Activated CD4-positive, alpha-beta memory T cell treated with anti-CD3 and anti-CD28 coated beads for 36 hours (primary cell): Measurements from ENCODE around the gene PCDHGA11. TPM values are rescaled to one million over a fixed set of nuclear protein-coding genes. Genes with fewer than 3 reads are reported as not detected.
"Not testable (repeated sequence)": the region's sequence is repeated elsewhere in the genome, so short reads cannot be mapped to it uniquely, and the experiment has no call there.

Experiments used
- CTCF ChIA-PET: fragments of 350-600 bp; sonication (Branson Sonifier 250); formaldehyde crosslinking; loops from one replicate; lab custom pipeline; 2021; ENCODE audit warnings: antibody characterized with exemption, inconsistent platforms; lab: Charles Lee
- POLR2A ChIA-PET: fragments of 350-600 bp; sonication (Branson Sonifier 250); formaldehyde crosslinking; loops from one replicate; lab custom pipeline; 2021; ENCODE audit warnings: antibody characterized with exemption; lab: Charles Lee
- DNase-seq: peaks from one replicate; pipeline ENCODE4 v3.0.0-alpha.2; 2020
- H3K27ac Mint-ChIP-seq: one replicate; pipeline ENCODE4 v1.8.0; 2021; ENCODE audit warnings: mixed read lengths
- H3K27me3 Mint-ChIP-seq: one replicate; pipeline ENCODE4 v1.8.0; 2021; ENCODE audit warnings: mixed read lengths
- H3K36me3 Mint-ChIP-seq: one replicate; pipeline ENCODE4 v1.8.0; 2021; ENCODE audit warnings: mixed read lengths
- H3K4me1 Mint-ChIP-seq: one replicate; pipeline ENCODE4 v1.8.0; 2021; ENCODE audit warnings: low read depth, mixed read lengths
- H3K4me3 Mint-ChIP-seq: one replicate; pipeline ENCODE4 v1.8.0; 2021; ENCODE audit warnings: mild to moderate bottlenecking, mixed read lengths
- H3K9me3 Mint-ChIP-seq: one replicate; pipeline ENCODE4 v1.8.0; 2021; ENCODE audit warnings: mixed read lengths
- intact Hi-C: fragments of 100-400 bp; cut with micrococcal nuclease; formaldehyde crosslinking; loops from one replicate; pipeline ENCODE4 v1.15.1; 2023
- total RNA-seq, 2 experiments: library from RNA; stranded (reverse); gene quantifications; one replicate each; pipeline ENCODE4 v1.2.3, GENCODE V29; 2021

PCDHGA11 gene
- total RNA-seq, 2 experiments from 2014 or later = 0.05 TPM; not detected in 1

DNA sequence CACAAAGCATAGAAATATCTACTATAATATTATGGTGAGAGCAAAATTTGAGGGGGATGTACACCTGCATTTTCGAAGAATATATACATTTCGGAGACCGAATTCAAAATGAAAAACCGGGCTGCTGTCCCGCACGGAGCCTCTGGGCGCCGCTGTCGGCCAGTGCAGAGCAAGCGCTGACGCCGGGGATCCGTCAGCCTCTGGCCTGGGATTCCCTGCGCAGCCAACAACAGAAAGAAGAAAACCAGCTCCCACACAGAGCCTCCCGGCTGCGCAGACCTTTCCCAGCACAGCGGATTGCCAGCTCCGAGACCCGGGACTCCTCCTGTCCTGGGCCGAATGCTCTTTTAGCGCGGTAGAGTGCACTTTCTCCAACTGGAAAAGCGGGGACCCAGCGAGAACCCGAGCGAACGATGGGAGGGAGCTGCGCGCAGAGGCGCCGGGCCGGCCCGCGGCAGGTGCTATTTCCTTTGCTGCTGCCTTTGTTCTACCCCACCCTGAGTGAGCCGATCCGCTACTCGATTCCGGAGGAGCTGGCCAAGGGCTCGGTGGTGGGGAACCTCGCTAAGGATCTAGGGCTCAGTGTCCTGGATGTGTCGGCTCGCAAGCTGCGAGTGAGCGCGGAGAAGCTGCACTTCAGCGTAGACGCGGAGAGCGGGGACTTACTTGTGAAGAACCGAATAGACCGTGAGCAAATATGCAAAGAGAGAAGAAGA, 12.9 kb upstream of the PCDHGA11 start, which contains the start of gene PCDHGB6:
PCDHGB6 (plus strand) TSS at position 232 of the 716 bp plus-strand sequence; CDS start at position 414, 182 bp downstream.
- H3K4me1 Mint-ChIP-seq, H3K27ac Mint-ChIP-seq, POLR2A ChIA-PET, intact Hi-C loops: not testable (repeated sequence)
- CTCF ChIA-PET = interaction anchor here (0.7 to 1.4 kb wide), 6 partner anchors 34 to 156 kb away, joined by 3 to 6 read pairs (median 4); partner anchors contain the start of gene PCDHGA6
- H3K4me3 Mint-ChIP-seq = peak within 1 kb of the TSS; percentile 34
- peaks cover 28% of the 10 kb centered on the region for H3K9me3 Mint-ChIP-seq
- peak; percentile 53 for DNase-seq
- peaks cover 22% of the 10 kb centered on the region for H3K36me3 Mint-ChIP-seq
- peaks cover 60% of the 10 kb centered on the region for H3K27me3 Mint-ChIP-seq

- DNase-seq = no peak
- intact Hi-C loops = loop anchor here (5.0 to 10.0 kb wide), 2 partner anchors 45 to 103 kb away; partner anchors contain the start of gene PCDHGA5
- peaks cover 59% of the 10 kb centered on the region for H3K27me3 Mint-ChIP-seq
- peaks cover 15% of the 10 kb centered on the region for H3K4me1 Mint-ChIP-seq
- H3K36me3 Mint-ChIP-seq = peaks cover 18% of the 10 kb centered on the region
- ChIA-PET POLR2A (no interaction called here), CTCF (no interaction called here)
- H3K4me3 Mint-ChIP-seq = no peak overlapping the region
- peaks cover 27% of the 10 kb centered on the region for H3K9me3 Mint-ChIP-seq
- no peak overlapping the region for H3K27ac Mint-ChIP-seq
Observed at GRCh38 chr5:141409598-141410306, 11.1 kb upstream of the PCDHGA11 start.

DNA sequence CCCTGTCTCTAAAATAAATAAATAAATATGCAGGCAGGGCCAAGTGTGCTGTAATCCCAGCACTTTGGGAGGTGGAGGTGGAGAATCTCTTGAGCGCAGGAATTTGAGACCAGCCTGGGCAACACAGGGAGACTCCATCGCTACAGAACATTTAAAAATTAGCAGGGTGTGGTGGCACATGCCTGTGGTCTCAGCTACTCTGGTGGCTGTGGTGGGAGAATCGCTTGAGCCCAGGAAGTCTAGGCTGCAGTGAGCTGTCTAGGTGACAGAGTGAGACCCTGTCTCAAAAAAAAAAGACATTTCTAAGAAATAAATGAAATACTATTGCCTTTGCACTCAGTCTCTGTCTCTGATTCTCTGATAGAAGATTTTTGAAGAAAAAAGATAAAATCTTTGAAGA, 9.3 kb upstream of the PCDHGA11 start:
- Mint-ChIP-seq H3K9me3 (peaks cover 25% of the 10 kb centered on the region), H3K27ac (no peak overlapping the region), H3K4me1 (peaks cover 18% of the 10 kb centered on the region), H3K36me3 (peaks cover 19% of the 10 kb centered on the region), H3K27me3 (peaks cover 61% of the 10 kb centered on the region), H3K4me3 (no peak overlapping the region)
- ChIA-PET POLR2A (no interaction called here), CTCF (interaction anchor here (2.4 to 3.2 kb wide), 3 partner anchors 91 to 152 kb away, joined by 10 to 29 read pairs (median 23); partner anchors contain the start of gene TAF7)
- DNase-seq = no peak
- intact Hi-C loops = loop anchor here (5.0 to 10.0 kb wide), 2 partner anchors 47 to 101 kb away; partner anchors contain the start of gene PCDHGA5

DNA sequence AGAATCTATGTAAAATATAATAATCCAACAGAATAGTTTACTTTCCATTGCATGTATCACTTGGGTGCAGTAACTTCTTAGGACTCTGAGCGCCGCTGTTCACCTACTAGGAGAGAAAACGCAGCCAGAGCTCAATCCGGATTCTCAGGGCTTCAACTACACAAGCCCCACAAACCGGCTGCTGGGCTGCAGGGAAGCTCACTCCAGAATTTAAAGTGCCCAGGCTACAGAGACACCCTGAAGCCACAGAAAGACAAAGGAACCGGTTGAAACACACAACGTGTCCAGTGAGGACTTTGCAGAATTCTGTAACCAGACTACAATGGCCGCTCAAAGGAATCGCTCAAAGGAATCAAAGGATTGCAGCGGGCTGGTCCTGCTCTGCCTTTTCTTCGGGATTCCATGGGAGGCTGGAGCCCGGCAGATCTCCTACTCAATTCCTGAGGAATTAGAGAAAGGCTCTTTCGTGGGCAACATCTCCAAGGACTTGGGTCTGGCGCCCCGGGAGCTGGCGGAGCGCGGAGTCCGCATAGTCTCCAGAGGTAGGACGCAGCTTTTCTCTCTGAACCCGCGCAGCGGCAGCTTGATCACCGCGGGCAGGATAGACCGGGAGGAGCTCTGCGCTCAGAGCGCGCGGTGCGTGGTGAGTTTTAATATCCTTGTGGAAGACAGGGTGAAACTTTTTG, 7.9 kb upstream of the PCDHGA11 start, which contains the start of gene PCDHGA10:
PCDHGA10 (plus strand) TSS at position 134 of the 686 bp plus-strand sequence; CDS start at position 323, 189 bp downstream.
- ChIA-PET POLR2A (no interaction called here), CTCF (interaction anchor here (0.6 to 3.3 kb wide), 32 partner anchors 8 to 236 kb away, joined by 3 to 59 read pairs (median 4); partner anchors contain the start of genes PCDHB10, PCDHB8, PCDHGA11 and PCDHGA12)
- intact Hi-C loops = loop anchor here (2.0 to 10.0 kb wide), 4 partner anchors 48 to 146 kb away; partner anchors contain the start of gene PCDHGA5
- Mint-ChIP-seq H3K4me3 (peak within 1 kb of the TSS; percentile 66), H3K4me1 (peaks cover 18% of the 10 kb centered on the region), H3K9me3 (peaks cover 23% of the 10 kb centered on the region), H3K27ac (no peak within 1 kb of the TSS), H3K36me3 (peaks cover 25% of the 10 kb centered on the region), H3K27me3 (peaks cover 61% of the 10 kb centered on the region)
- peak; percentile 69 for DNase-seq

DNA sequence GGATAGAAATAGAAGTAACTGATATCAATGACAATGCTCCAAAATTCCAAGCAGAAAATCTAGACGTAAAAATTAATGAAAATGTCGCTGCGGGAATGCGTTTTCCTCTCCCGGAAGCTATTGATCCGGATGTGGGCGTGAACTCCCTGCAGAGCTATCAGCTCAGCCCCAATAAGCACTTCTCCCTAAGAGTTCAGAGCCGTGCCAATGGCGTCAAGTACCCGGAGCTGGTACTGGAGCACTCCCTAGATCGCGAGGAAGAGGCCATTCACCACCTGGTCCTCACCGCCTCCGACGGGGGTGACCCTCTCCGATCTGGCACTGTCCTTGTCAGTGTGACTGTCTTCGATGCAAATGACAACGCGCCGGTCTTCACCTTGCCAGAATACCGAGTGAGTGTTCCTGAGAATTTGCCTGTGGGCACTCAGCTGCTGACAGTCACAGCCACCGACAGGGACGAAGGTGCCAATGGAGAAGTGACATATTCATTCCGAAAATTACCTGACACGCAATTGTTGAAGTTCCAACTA, 7.2 kb upstream of the PCDHGA11 start:
- Mint-ChIP-seq H3K4me3 (peak overlapping the region; percentile 66), H3K4me1 (peaks cover 15% of the 10 kb centered on the region), H3K9me3 (peaks cover 27% of the 10 kb centered on the region), H3K27me3 (peaks cover 62% of the 10 kb centered on the region), H3K27ac (no peak overlapping the region), H3K36me3 (peaks cover 28% of the 10 kb centered on the region)
- CTCF ChIA-PET = interaction anchor here (0.6 to 3.3 kb wide), 28 partner anchors 8 to 221 kb away, joined by 3 to 59 read pairs (median 5); partner anchors contain the start of genes PCDHB10, PCDHGA11, PCDHGA12 and PCDHGA6
- intact Hi-C loops = loop anchor here (2.0 to 10.0 kb wide), 4 partner anchors 49 to 145 kb away; partner anchors contain the start of gene PCDHGA5
- no peak for DNase-seq
- POLR2A ChIA-PET = no interaction called here

GRCh38 chr5:141414548-141415274, 6.1 kb upstream of the PCDHGA11 start:
- H3K27ac Mint-ChIP-seq, DNase-seq, POLR2A ChIA-PET, H3K4me3 Mint-ChIP-seq: not testable (repeated sequence)
- intact Hi-C loops = loop anchor here (5.0 to 10.0 kb wide), 2 partner anchors 50 to 98 kb away; partner anchors contain the start of gene PCDHGA5
- H3K4me1 Mint-ChIP-seq = peaks cover 15% of the 10 kb centered on the region
- H3K36me3 Mint-ChIP-seq = peaks cover 26% of the 10 kb centered on the region
- CTCF ChIA-PET = interaction anchor here (0.6 to 3.3 kb wide), 9 partner anchors 15 to 149 kb away, joined by 3 to 59 read pairs (median 13); partner anchors contain the start of genes PCDHGA12, PCDHGB3 and PCDHGB5
- peaks cover 25% of the 10 kb centered on the region for H3K9me3 Mint-ChIP-seq
- H3K27me3 Mint-ChIP-seq = peaks cover 62% of the 10 kb centered on the region

- H3K27me3 Mint-ChIP-seq = peaks cover 64% of the 10 kb centered on the region
- H3K36me3 Mint-ChIP-seq = peaks cover 28% of the 10 kb centered on the region
- DNase-seq, POLR2A ChIA-PET, H3K4me3 Mint-ChIP-seq, H3K27ac Mint-ChIP-seq: not testable (repeated sequence)
- intact Hi-C loops = loop anchor here (10.0 kb wide), 1 partner anchor 50 kb away; the partner anchor contains the start of gene PCDHGA5
- CTCF ChIA-PET = interaction anchor here (1.3 to 3.1 kb wide), 2 partner anchors 15 to 97 kb away, joined by 4 to 32 read pairs; partner anchors contain the start of gene PCDHGA12
- H3K9me3 Mint-ChIP-seq = peaks cover 27% of the 10 kb centered on the region
- peaks cover 15% of the 10 kb centered on the region for H3K4me1 Mint-ChIP-seq
Observed at GRCh38 chr5:141415275-141415618, 5.6 kb upstream of the PCDHGA11 start.

GRCh38 chr5:141417494-141418172, 3.2 kb upstream of the PCDHGA11 start, which contains the start of gene PCDHGB7:
TSS of gene PCDHGB7 (plus strand) at chr5:141417677. CDS start at chr5:141417860, 183 bp downstream.
- peaks cover 19% of the 10 kb centered on the region for H3K4me1 Mint-ChIP-seq
- H3K9me3 Mint-ChIP-seq = peaks cover 37% of the 10 kb centered on the region
- CTCF ChIA-PET = interaction anchor here (1.0 to 2.5 kb wide), 7 partner anchors 11 to 150 kb away, joined by 3 to 15 read pairs (median 6); partner anchors contain the start of gene PCDHGB3
- H3K27ac Mint-ChIP-seq, POLR2A ChIA-PET: not testable (repeated sequence)
- intact Hi-C loops = loop anchor here (1.0 to 10.0 kb wide), 2 partner anchors 53 to 147 kb away; partner anchors contain the start of gene PCDHGA5
- peak within 1 kb of the TSS; percentile 54 for H3K4me3 Mint-ChIP-seq
- peaks cover 76% of the 10 kb centered on the region for H3K27me3 Mint-ChIP-seq
- peaks cover 37% of the 10 kb centered on the region for H3K36me3 Mint-ChIP-seq
- DNase-seq = peak; percentile 71

- intact Hi-C loops = loop anchor here (10.0 kb wide), 1 partner anchor 54 kb away; the partner anchor contains the start of gene PCDHGA5
- H3K4me1 Mint-ChIP-seq = peaks cover 10% of the 10 kb centered on the region
- no peak overlapping the region for H3K27ac Mint-ChIP-seq
Observed at GRCh38 chr5:141419074-141419880, 1.6 kb upstream of the PCDHGA11 start.

More at GRCh38 chr5:141419074-141419880, 1.6 kb upstream of the PCDHGA11 start:
- H3K9me3 Mint-ChIP-seq = peaks cover 40% of the 10 kb centered on the region
- peaks cover 42% of the 10 kb centered on the region for H3K36me3 Mint-ChIP-seq
- no peak for DNase-seq
- H3K27me3 Mint-ChIP-seq = peaks cover 72% of the 10 kb centered on the region
- ChIA-PET CTCF (interaction anchor here (0.7 to 2.5 kb wide), 7 partner anchors 11 to 232 kb away, joined by 3 to 15 read pairs (median 6); partner anchors contain the start of genes PCDHB9 and PCDHGA12), POLR2A (no interaction called here)
- H3K4me3 Mint-ChIP-seq = no peak overlapping the region
